Right lobe of liver (tissue), 6 donors: Measurements from ENCODE around the gene CELF2. TPM values are rescaled to one million over a fixed set of nuclear protein-coding genes. Genes with fewer than 3 reads are reported as not detected.
"Not testable (repeated sequence)": the region's sequence is repeated elsewhere in the genome, so short reads cannot be mapped to it uniquely, and the experiment has no call there.

Experiments
- ATAC-seq, 4 donors: fragments of 200-7000 bp; cut with Tn5 transposase; one replicate each; pipeline ENCODE4 v1.9.1; 2020; ENCODE audit warnings: mild to moderate bottlenecking in 4 of 4, moderate library complexity in 4 of 4
- DNase-seq, 3 donors: peaks; one replicate each; pipeline ENCODE4 v3.0.0-alpha.2; 2020
- H3K27ac ChIP-seq, 3 donors: fragments of 200-600 bp; one replicate each; pipeline ENCODE4 v1.8.0; 2022
- H3K27me3 ChIP-seq, 2 donors: fragments of 200-600 bp; one replicate each; pipeline ENCODE4 v1.8.0; 2022
- H3K36me3 ChIP-seq, 4 donors: fragments of 200-600 bp; sonication (generic) in 1 of 4; one replicate each; pipeline versions ENCODE4 v1.5.1 to v1.8.0; 2017 to 2022; ENCODE audit warnings: control low read depth in 1 of 4
- H3K4me1 ChIP-seq, 4 donors: fragments of 200-600 bp; sonication (generic) in 1 of 4; one replicate each; pipeline versions ENCODE4 v1.5.1 to v1.8.0; 2017 to 2022; ENCODE audit warnings: control low read depth in 1 of 4
- H3K4me3 ChIP-seq, 3 donors: fragments of 200-600 bp; one replicate each; pipeline ENCODE4 v1.8.0; 2022
- H3K9me3 ChIP-seq, 4 donors: fragments of 200-600 bp; sonication (generic) in 1 of 4; one replicate each; pipeline versions ENCODE4 v1.5.1 to v1.8.0; 2017 to 2022; ENCODE audit warnings: control low read depth in 1 of 4
- CTCF ChIP-seq, 4 donors: fragments of 200-600 bp in 3 of 4; fragments of 450-650 bp in 1 of 4; IDR thresholded peaks; one replicate each; pipeline versions ENCODE4 v1.5.1 to v1.8.0; 2016 to 2022; ENCODE audit warnings: antibody characterized with exemption in 4 of 4, mild to moderate bottlenecking in 2 of 4
- POLR2A ChIP-seq: fragments of 450-650 bp; IDR thresholded peaks from one replicate; pipeline ENCODE4 v1.6.1; 2017; ENCODE audit warnings: antibody characterized with exemption, mild to moderate bottlenecking
- WGBS: methylation state at CpG from one replicate; pipeline ENCODE4 v1.1.6; 2018; ENCODE audit warnings: low coverage, low lambda C conversion rate; ENCODE audit not compliant: insufficient coverage; ENCODE audit errors: missing lambda C conversion rate; 5-methylcytosine and 5-hydroxymethylcytosine counted together
- intact Hi-C, 2 donors: fragments of 100-400 bp; cut with DNase I; formaldehyde crosslinking; loops; one replicate each; pipeline versions ENCODE4 v1.11.2 to v1.14.1; 2022
- total RNA-seq, 6 experiments: library from RNA; depleted of rRNA in 2 of 6; stranded (reverse); fragments of >200 nt in 2 of 6; fragmentation: NEBNext Ultra II Directional in 3 of 6; extraction: Animal tissue kit (Norgen Biotek cat#: 25700) in 3 of 6; gene quantifications; one replicate each; pipeline versions ENCODE4 v1.1.0 to v1.2.4, GENCODE V29; 2016 to 2023
- donor health status: DM: no; HTN: yes; CAD: no.
- donor health status: DM: no; HTN: no; CAD: no.
- donor health status: DM: no; HTN: no; CAD: no.
- donor health status: DM: no; HTN: yes; CAD: no.
- donor health status: DM: no; HTN: yes; CAD: no.

CELF2 gene
- total RNA-seq, 6 experiments from 2014 or later, result 2.4 to 6.2 (median 3.7) TPM

GRCh38 chr10:10992961-10993714 is 24.5 kb upstream of the CELF2 start:
- TF ChIP-seq CTCF (IDR thresholded peaks at IDR 0.05), result no peak
- TF ChIP-seq POLR2A, result no peak
- WGBS, result 49% methylated on average over 3 of the region's 3 CpGs
- intact Hi-C loops, result no loop called here
- Histone ChIP-seq H3K36me3 (no peaks in the 10 kb centered on the region), H3K9me3 (no peaks in the 10 kb centered on the region), H3K27me3 (no peaks in the 10 kb centered on the region), H3K4me3 (no peak overlapping the region), H3K4me1 (no peaks in the 10 kb centered on the region), H3K27ac (no peak overlapping the region)
- DNase-seq (no peak), ATAC-seq (no peak)

GRCh38 chr10:10993785-10994184 is 23.9 kb upstream of the CELF2 start:
- Histone ChIP-seq H3K27ac (no peak overlapping the region), H3K4me3 (no peak overlapping the region), H3K27me3 (no peaks in the 10 kb centered on the region), H3K9me3 (no peaks in the 10 kb centered on the region), H3K36me3 (no peaks in the 10 kb centered on the region), H3K4me1 (no peaks in the 10 kb centered on the region)
- DNase-seq, result no peak
- intact Hi-C loops, result no loop called here
- ATAC-seq, result no peak
- TF ChIP-seq CTCF (IDR thresholded peaks at IDR 0.05) (no peak), POLR2A (no peak)

GRCh38 chr10:10994360-10994759 is 23.3 kb upstream of the CELF2 start:
- WGBS, result 37% methylated on average over 2 of the region's 2 CpGs
- intact Hi-C loops, result no loop called here

GRCh38 chr10:10995120-10995519 is 22.6 kb upstream of the CELF2 start:
- H3K4me1 ChIP-seq, result no peaks in the 10 kb centered on the region
- no peak for TF ChIP-seq POLR2A

More at GRCh38 chr10:10994360-10994759, 23.3 kb upstream of the CELF2 start:
- no peaks in the 10 kb centered on the region for H3K4me1 ChIP-seq
- DNase-seq, result no peak
- ATAC-seq, result no peak
- H3K27me3 ChIP-seq, result no peaks in the 10 kb centered on the region
- H3K4me3 ChIP-seq, result no peak overlapping the region
- H3K27ac ChIP-seq, result no peak overlapping the region
- no peaks in the 10 kb centered on the region for H3K36me3 ChIP-seq
- H3K9me3 ChIP-seq, result no peaks in the 10 kb centered on the region
- TF ChIP-seq POLR2A (no peak), CTCF (IDR thresholded peaks at IDR 0.05) (no peak)

GRCh38 chr10:10996966-10997620 is 20.6 kb upstream of the CELF2 start:
- no peaks in the 10 kb centered on the region for H3K27me3 ChIP-seq
- DNase-seq (no peak), ATAC-seq (no peak)
- 35% methylated on average over 7 of the region's 7 CpGs for WGBS
- intact Hi-C loops, result no loop called here
- H3K4me1 ChIP-seq, result no peaks in the 10 kb centered on the region
- TF ChIP-seq POLR2A (no peak), CTCF (IDR thresholded peaks at IDR 0.05) (no peak)
- H3K27ac ChIP-seq, result no peak overlapping the region
- H3K4me3 ChIP-seq, result no peak overlapping the region
- no peaks in the 10 kb centered on the region for H3K36me3 ChIP-seq
- H3K9me3 ChIP-seq, result no peaks in the 10 kb centered on the region

More at GRCh38 chr10:10995120-10995519, 22.6 kb upstream of the CELF2 start:
- H3K9me3 ChIP-seq, result no peaks in the 10 kb centered on the region
- no peak overlapping the region for H3K27ac ChIP-seq
- ATAC-seq (no peak), DNase-seq (no peak)
- 42% methylated on average over 5 of the region's 5 CpGs for WGBS
- H3K27me3 ChIP-seq, result no peaks in the 10 kb centered on the region
- no peaks in the 10 kb centered on the region for H3K36me3 ChIP-seq
- intact Hi-C loops, result no loop called here
- no peak overlapping the region for H3K4me3 ChIP-seq

GRCh38 chr10:10999501-10999900 is 18.2 kb upstream of the CELF2 start:
- H3K27me3 ChIP-seq, ATAC-seq, H3K4me3 ChIP-seq, intact Hi-C loops, H3K27ac ChIP-seq, H3K36me3 ChIP-seq, H3K4me1 ChIP-seq, H3K9me3 ChIP-seq, DNase-seq: not testable (repeated sequence)
- 63% methylated on average over 4 of the region's 4 CpGs for WGBS
